HG03457 (cell line): Measurements from ENCODE around the gene FBXW8.

ENCODE experiments used
- ATAC-seq: cut with Tn5 transposase; IDR thresholded peaks from one replicate; pipeline ENCODE4 v1.9.1; 2021; ENCODE audit warnings: moderate number of reproducible peaks; ENCODE audit not compliant: unreplicated experiment

Gene FBXW8, protein sequence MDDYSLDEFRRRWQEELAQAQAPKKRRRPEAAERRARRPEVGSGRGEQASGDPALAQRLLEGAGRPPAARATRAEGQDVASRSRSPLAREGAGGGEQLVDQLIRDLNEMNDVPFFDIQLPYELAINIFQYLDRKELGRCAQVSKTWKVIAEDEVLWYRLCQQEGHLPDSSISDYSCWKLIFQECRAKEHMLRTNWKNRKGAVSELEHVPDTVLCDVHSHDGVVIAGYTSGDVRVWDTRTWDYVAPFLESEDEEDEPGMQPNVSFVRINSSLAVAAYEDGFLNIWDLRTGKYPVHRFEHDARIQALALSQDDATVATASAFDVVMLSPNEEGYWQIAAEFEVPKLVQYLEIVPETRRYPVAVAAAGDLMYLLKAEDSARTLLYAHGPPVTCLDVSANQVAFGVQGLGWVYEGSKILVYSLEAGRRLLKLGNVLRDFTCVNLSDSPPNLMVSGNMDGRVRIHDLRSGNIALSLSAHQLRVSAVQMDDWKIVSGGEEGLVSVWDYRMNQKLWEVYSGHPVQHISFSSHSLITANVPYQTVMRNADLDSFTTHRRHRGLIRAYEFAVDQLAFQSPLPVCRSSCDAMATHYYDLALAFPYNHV

GRCh38 chr12:116910645-116911451 lies at the start of gene FBXW8:
Gene FBXW8, plus strand, starts transcription at chr12:116910950. Its CDS starts 88 bp downstream, at chr12:116911038.
- peak; percentile 81 for ATAC-seq

- ATAC-seq, result peak; percentile 79
Observed at GRCh38 chr12:116861320-116861719, 49.4 kb upstream of the FBXW8 start.

DNA sequence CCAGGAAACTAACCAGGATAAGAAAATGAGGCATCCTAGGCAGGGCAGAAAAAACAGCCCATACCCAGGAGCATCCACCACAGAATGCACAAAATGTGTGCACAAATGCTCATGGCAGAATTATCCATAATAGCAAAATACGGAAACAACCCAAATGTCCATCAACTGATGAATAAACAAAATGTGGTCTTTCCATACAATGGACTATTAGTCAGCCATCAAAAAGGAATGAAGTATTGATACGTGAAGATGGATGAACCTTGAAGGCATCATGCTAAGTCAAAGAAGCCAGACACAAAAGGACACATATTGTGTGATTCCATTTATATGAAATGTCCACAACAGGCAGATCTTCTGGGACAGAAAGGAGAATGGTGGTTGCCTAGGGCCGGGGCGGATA lies 48.6 kb upstream of the FBXW8 start:
- ATAC-seq, result no peak

DNA sequence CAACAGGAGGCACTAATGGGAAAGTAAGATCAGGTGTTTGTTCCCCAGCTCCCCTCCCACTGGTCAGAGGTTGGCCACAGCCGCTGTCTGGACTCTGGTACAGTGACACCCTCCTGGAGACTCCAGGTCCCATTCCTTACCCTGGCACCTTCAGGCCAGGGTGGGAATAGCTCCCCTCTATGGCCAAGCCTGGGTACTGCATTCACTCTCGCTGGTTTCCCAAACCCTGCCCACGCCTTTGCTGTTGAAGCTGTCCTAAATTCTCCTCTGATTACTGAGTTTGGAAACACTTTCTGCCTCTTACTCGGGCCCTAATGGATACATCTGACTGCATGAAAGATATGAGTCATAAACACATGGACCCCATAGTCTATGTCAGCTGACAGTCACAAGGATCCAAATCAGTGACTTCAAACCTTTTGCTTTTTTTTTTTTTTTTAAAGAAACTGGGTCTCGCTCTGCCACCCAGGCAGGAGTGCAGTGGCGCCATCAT lies 47.4 kb upstream of the FBXW8 start:
- ATAC-seq, result no peak

- ATAC-seq, result no peak
Observed at GRCh38 chr12:116864371-116865160, 46.2 kb upstream of the FBXW8 start.

- no peak for ATAC-seq
Observed at GRCh38 chr12:116867523-116867922, 43.2 kb upstream of the FBXW8 start.

DNA sequence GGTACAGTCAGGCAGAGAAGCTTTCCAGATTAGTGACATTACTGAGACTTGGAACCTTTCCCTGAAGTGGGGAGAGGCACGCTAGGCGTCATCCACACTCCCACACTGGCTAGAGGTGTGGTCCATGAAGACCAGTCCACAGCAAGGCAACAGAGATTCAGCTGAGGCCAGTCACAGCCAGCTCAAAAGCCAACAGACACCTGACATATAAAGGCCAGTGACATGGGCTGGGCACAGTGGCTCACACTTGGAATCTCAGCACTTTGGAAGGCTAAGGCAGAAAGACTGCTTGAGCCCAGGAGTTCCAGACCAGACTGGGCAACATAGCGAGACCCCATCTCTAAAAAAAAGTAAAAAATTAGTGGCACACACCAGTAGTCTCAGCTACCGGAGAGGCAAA lies 40.4 kb upstream of the FBXW8 start:
- ATAC-seq, result no peak

DNA sequence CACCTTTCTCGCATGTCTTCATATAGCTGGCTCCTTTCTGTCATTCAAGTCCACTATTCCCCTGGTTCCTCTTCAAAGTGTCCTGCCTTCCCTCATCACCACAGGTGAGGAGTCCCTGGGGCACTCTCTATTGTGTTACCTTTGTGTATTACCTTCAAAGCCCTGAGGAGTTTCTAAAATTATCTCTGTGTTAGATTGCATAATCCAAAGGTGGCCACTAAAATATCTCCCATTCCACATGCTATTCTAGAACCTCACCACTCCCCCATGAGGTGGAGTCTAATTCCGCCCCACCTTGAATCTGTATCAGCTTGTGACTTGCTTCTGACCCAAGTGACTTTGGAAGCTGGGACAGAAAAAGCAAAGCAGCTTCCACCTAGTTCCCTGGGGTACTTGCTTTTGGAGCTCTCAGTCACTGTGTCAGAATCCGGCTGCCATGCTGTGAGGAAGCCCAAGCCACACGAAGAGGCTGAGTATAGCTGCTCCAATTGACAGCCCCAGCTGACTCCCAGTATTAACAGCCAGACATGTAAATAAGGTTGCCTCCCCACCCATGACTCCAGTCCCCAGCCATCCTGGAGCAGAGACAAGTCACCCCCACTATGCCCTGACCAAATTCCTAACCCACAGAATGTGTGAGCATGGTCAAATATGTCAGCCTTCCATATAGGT lies 36.3 kb upstream of the FBXW8 start:
- ATAC-seq, result no peak

DNA sequence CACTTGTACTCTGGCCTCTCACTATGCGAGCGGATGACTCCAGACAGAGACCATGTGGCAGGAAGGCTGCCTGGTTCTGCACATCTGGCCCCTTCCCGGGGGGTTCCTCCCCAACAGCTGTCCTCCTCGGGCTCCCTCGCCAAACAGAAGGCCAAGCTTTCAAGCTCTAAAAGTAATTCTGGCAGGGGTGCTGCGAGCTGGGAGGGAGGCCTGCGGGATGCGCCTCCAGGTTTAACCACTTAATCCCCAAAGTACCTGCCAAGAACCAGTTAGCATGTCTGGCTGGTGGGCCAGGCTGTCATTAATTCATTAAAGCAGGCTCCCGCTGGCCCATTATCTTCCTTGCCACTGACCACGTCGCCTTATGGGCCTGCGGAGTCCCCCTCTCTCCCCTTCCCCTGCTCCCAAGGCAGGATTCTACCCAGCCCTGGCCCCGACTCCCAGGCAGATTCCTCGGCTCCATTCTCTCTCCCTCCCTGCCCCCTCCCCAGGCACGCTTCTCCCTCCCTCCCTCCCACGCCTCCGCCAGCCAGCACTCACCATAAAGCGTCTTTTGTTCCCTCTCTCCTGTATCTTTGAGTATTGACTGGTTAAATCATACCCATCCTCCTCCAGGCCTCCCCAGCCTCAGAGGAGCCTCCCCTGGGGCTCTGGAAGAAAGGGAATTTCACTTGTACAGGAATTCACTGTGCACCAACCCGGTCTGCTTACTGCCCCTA lies 34.4 kb upstream of the FBXW8 start:
- no peak for ATAC-seq

GRCh38 chr12:116878567-116879508 lies 31.9 kb upstream of the FBXW8 start:
- ATAC-seq, result no peak

GRCh38 chr12:116879509-116880212 lies 31.1 kb upstream of the FBXW8 start:
- no peak for ATAC-seq

DNA sequence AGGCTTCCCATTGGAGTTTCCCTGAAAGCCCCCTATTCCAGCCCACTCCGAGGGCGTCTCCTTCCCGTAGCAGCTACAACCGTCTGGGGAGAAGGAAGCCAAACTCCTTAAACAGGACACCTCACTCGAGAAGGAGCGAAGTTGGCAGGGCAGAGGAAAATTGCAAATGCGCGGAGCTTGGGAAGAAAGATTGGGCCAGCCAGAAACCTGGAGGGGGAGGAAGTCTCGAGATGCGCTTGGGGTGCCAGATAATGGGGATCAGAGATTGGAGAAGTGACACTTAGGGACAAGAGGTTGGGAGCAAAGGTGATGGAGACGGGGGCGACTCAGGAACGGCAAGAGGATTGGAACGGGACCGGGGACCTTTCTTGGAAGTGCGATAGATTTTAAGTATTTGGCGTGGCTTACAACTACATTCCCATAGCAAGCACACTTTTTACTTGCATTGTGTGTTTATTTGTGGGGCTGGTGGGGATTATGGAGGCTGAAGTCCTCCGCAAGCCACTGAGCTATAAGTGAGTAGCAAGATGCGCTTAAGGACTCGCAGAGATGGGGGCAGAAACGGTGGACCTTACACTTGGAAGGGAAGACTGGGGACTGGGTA lies 30.4 kb upstream of the FBXW8 start:
- no peak for ATAC-seq

GRCh38 chr12:116880817-116881324 lies 29.9 kb upstream of the FBXW8 start:
- no peak for ATAC-seq

DNA sequence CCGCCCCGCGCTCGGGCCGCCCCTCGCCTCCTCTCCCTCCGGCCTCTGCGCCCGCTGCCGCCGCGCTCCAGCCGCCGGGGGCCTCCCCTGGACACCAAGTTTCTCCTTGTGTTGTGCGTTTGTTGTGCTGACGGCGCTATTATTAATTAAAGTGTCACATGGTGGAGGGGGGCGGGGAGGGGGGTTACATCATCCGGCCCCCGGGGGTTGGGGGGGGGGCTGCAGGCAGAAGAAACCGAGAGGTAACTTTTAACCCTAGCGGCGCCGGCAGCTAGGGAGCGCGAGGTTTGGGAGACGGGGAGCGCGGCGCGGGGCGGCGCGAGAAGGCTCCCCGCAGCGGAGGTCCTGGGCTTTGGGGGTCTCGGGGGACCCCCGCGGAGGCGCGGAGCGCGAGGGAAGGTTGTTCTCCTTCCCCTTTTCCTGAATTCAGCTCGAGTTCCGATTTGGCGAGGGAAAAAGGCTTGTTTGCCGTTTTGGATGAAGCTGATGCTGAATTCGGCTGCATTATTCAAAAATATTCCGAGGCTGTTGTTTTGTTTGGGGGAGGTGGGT lies 29.3 kb upstream of the FBXW8 start, which contains the start of gene HRK:
HRK (minus strand) TSS at position 117 of the 552 bp plus-strand sequence. CDS start 134 bp downstream, outside the sequence.
- ATAC-seq, result no peak

GRCh38 chr12:116881877-116882507 lies 28.8 kb upstream of the FBXW8 start:
- no peak for ATAC-seq

DNA sequence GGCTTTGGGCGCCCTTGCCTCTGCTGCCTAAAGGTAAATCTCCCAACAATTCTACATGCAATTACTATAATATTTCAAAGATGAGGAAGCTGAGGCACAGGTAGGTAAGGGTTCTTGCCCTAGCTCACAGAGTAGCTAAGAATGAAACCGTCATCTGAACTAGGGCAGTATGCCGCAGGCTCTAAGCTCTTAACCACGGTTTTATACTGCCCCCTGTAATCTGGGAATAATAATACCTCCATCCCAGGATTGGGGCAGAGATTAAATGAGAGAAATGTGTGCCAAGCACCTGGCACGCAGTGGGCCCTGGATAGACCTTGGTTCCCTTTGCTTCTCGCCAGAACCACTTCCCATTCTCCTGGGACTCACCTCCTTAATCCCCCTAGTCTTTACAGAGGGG lies 28.0 kb upstream of the FBXW8 start:
- no peak for ATAC-seq
